ENCODE measurements around the gene OR6S1. TPM values are rescaled to one million over a fixed set of nuclear protein-coding genes. Genes with fewer than 3 reads are reported as not detected.
"Not testable (repeated sequence)": the region's sequence is repeated elsewhere in the genome, so short reads cannot be mapped to it uniquely, and the experiment has no call there.

Gene OR6S1
- total RNA-seq, 1 donor from 2014 or later, result not detected

GRCh38 chr14:20644520-20644919 lies 3.0 kb upstream of the OR6S1 start:
- intact Hi-C loops (cut with micrococcal nuclease), result no loop called here
- ATAC-seq (ENCODE audit: low read depth) (no peak), DNase-seq (no peak)
- H3K36me3 Mint-ChIP-seq (ENCODE audit: low read depth), result no peaks in the 10 kb centered on the region
- POLR2A ChIA-PET, result no interaction called here
- CTCF ChIA-PET, result no interaction called here
- no peaks in the 10 kb centered on the region for H3K4me1 Mint-ChIP-seq
- H3K27me3 Mint-ChIP-seq, result peaks cover 21% of the 10 kb centered on the region
- no peak for TF ChIP-seq CTCF (IDR thresholded peaks at IDR 0.05)
- H3K9me3 Mint-ChIP-seq, result no peaks in the 10 kb centered on the region
- H3K4me3 Mint-ChIP-seq, result no peak overlapping the region
- no peak overlapping the region for H3K27ac Mint-ChIP-seq

GRCh38 chr14:20642755-20643154 lies 1.3 kb upstream of the OR6S1 start:
- H3K36me3 Mint-ChIP-seq (ENCODE audit: low read depth); intact Hi-C loops (cut with micrococcal nuclease); H3K27ac Mint-ChIP-seq; H3K4me1 Mint-ChIP-seq; DNase-seq; H3K9me3 Mint-ChIP-seq; CTCF ChIA-PET; POLR2A ChIA-PET; ATAC-seq (ENCODE audit: low read depth); H3K4me3 Mint-ChIP-seq: not testable (repeated sequence)
- H3K27me3 Mint-ChIP-seq, result peaks cover 21% of the 10 kb centered on the region

GRCh38 chr14:20642182-20642581 lies 691 bp upstream of the OR6S1 start:
- Mint-ChIP-seq H3K4me1 (no peaks in the 10 kb centered on the region), H3K27ac (no peak overlapping the region), H3K36me3 (ENCODE audit: low read depth) (no peaks in the 10 kb centered on the region), H3K27me3 (peaks cover 18% of the 10 kb centered on the region), H3K9me3 (no peaks in the 10 kb centered on the region), H3K4me3 (no peak overlapping the region)
- intact Hi-C loops (cut with micrococcal nuclease), result no loop called here
- no peak for DNase-seq
- no peak for ATAC-seq (ENCODE audit: low read depth)
- TF ChIP-seq CTCF (IDR thresholded peaks at IDR 0.05), result no peak
- CTCF ChIA-PET, result no interaction called here
- POLR2A ChIA-PET, result no interaction called here

- peaks cover 30% of the 10 kb centered on the region for H3K27me3 Mint-ChIP-seq
- ChIA-PET POLR2A (interaction anchor here (0.9 to 2.5 kb wide), 5 partner anchors 11 to 50 kb away, joined by 3 to 18 read pairs (median 4); no protein-coding TSS in a partner anchor), CTCF (interaction anchor here (0.5 to 5.7 kb wide), 4 partner anchors 22 to 306 kb away, joined by 3 to 43 read pairs (median 4); no protein-coding TSS in a partner anchor)
- H3K27ac Mint-ChIP-seq, result peak overlapping the region; percentile 89
- no peak for TF ChIP-seq CTCF (IDR thresholded peaks at IDR 0.05)
- H3K9me3 Mint-ChIP-seq, result peaks cover 4% of the 10 kb centered on the region
- ATAC-seq (ENCODE audit: low read depth) (peak; percentile 72), DNase-seq (no peak)
- H3K4me1 Mint-ChIP-seq, result peaks cover 49% of the 10 kb centered on the region
- intact Hi-C loops (cut with micrococcal nuclease), result loop anchor here (1.0 to 10.0 kb wide), 2 partner anchors 50 to 442 kb away; partner anchors contain the start of gene ARHGEF40
- H3K4me3 Mint-ChIP-seq, result peak overlapping the region; percentile 82
- peaks cover 5% of the 10 kb centered on the region for H3K36me3 Mint-ChIP-seq (ENCODE audit: low read depth)
These were observed 8.4 kb downstream of the OR6S1 start for GRCh38 chr14:20632831-20633691.

- ChIA-PET POLR2A (interaction anchor here (0.9 to 2.5 kb wide), 6 partner anchors 10 to 290 kb away, joined by 3 to 18 read pairs (median 6); partner anchors contain the start of gene PARP2), CTCF (interaction anchor here (0.5 to 5.7 kb wide), 4 partner anchors 21 to 306 kb away, joined by 3 to 43 read pairs (median 4); no protein-coding TSS in a partner anchor)
- H3K36me3 Mint-ChIP-seq (ENCODE audit: low read depth), result peaks cover 5% of the 10 kb centered on the region
- no peak for TF ChIP-seq CTCF (IDR thresholded peaks at IDR 0.05)
- ATAC-seq (ENCODE audit: low read depth) (peak; percentile 23), DNase-seq (no peak)
- peaks cover 4% of the 10 kb centered on the region for H3K9me3 Mint-ChIP-seq
- H3K27me3 Mint-ChIP-seq, result peaks cover 30% of the 10 kb centered on the region
- peak overlapping the region; percentile 82 for H3K4me3 Mint-ChIP-seq
- intact Hi-C loops (cut with micrococcal nuclease), result loop anchor here (1.0 to 10.0 kb wide), 2 partner anchors 51 to 442 kb away; partner anchors contain the start of gene ARHGEF40
- H3K27ac Mint-ChIP-seq, result peak overlapping the region; percentile 89
- peaks cover 54% of the 10 kb centered on the region for H3K4me1 Mint-ChIP-seq
These were observed 9.1 kb downstream of the OR6S1 start for GRCh38 chr14:20632448-20632830.
